Osteoblast (primary cell): Measurements from ENCODE around the gene TTC19. TPM values are rescaled to one million over a fixed set of nuclear protein-coding genes. Genes with fewer than 3 reads are reported as not detected.

Source experiments
- DNase-seq: peaks from one replicate; pipeline ENCODE4 v3.0.0; 2011; ENCODE audit warnings: low spot score, mixed read lengths; ENCODE audit not compliant: insufficient read length; ENCODE audit errors: missing footprints
- H2AFZ ChIP-seq: 2 replicates; pipeline ENCODE4 v1.6.0; 2011; ENCODE audit warnings: mild to moderate bottlenecking, low read length
- H3K27ac ChIP-seq: 2 replicates; pipeline ENCODE4 v1.5.1; 2011; ENCODE audit warnings: mild to moderate bottlenecking, low read depth, low read length, moderate library complexity
- H3K27me3 ChIP-seq: 2 replicates; pipeline ENCODE4 v1.6.0; 2012; ENCODE audit warnings: mild to moderate bottlenecking, control low read depth, inconsistent platforms, low read length, moderate library complexity; ENCODE audit not compliant: insufficient read depth
- H3K36me3 ChIP-seq: 2 replicates; pipeline ENCODE4 v1.5.1; 2011; ENCODE audit warnings: mild to moderate bottlenecking, low read length, control low read depth, moderate library complexity; ENCODE audit not compliant: insufficient read depth
- H3K4me1 ChIP-seq: 2 replicates; pipeline ENCODE4 v1.5.1; 2011; ENCODE audit warnings: mild to moderate bottlenecking, low read length, control low read depth, moderate library complexity; ENCODE audit not compliant: insufficient read depth
- H3K4me2 ChIP-seq: 2 replicates; pipeline ENCODE4 v1.6.0; 2011; ENCODE audit warnings: mild to moderate bottlenecking, low read length; ENCODE audit not compliant: insufficient read depth
- H3K4me3 ChIP-seq: fragments of 200-600 bp; sonication (generic); 3 replicates; pipeline ENCODE4 v1.5.1; 2012; ENCODE audit warnings: mild to moderate bottlenecking, low read length, inconsistent platforms; ENCODE audit not compliant: insufficient read depth
- H3K79me2 ChIP-seq: 2 replicates; pipeline ENCODE4 v1.6.0; 2012; ENCODE audit warnings: mild to moderate bottlenecking, low read length, control low read depth, inconsistent platforms; ENCODE audit not compliant: insufficient read depth
- H3K9me3 ChIP-seq: 2 replicates; pipeline ENCODE4 v1.5.1; 2011; ENCODE audit warnings: low read depth, low read length, control low read depth
- H4K20me1 ChIP-seq: 2 replicates; pipeline ENCODE4 v1.6.0; 2012; ENCODE audit warnings: mild to moderate bottlenecking, low read length, control low read depth; ENCODE audit not compliant: insufficient read depth
- total RNA-seq: library from RNA; depleted of rRNA; stranded (reverse); fragments of >200 nt; gene quantifications from 2 replicates; pipeline ENCODE4 v1.2.3, GENCODE V29; 2012
- TF ChIP-seq, protein P1 (sequence below): IDR thresholded peaks from 2 replicates; pipeline ENCODE4 v1.5.1; 2011; ENCODE audit warnings: mild to moderate bottlenecking, low read depth, low read length, moderate library complexity; ENCODE audit errors: extremely low read depth

The TTC19 gene
- total RNA-seq, 1 donor, result 31.8 TPM

- H3K36me3 ChIP-seq, result peaks cover 84% of the 10 kb centered on the region
- peaks cover 19% of the 10 kb centered on the region for H3K4me1 ChIP-seq
- peak overlapping the region; percentile 50 for H3K4me2 ChIP-seq
Observed at GRCh38 chr17:16027708-16028584, 28.3 kb downstream of the TTC19 start.

GRCh38 chr17:16033729-16034349 is 34.2 kb downstream of the TTC19 start:
- Histone ChIP-seq H4K20me1 (peaks cover 3% of the 10 kb centered on the region), H3K79me2 (peaks cover 3% of the 10 kb centered on the region), H3K9me3 (no peaks in the 10 kb centered on the region), H2AFZ (no peak overlapping the region), H3K36me3 (peaks cover 78% of the 10 kb centered on the region), H3K27ac (no peak overlapping the region), H3K4me2 (no peak overlapping the region), H3K4me3 (no peak overlapping the region), H3K4me1 (peaks cover 20% of the 10 kb centered on the region), H3K27me3 (no peaks in the 10 kb centered on the region)
- DNase-seq, result no peak
- TF ChIP-seq, protein P1, sequence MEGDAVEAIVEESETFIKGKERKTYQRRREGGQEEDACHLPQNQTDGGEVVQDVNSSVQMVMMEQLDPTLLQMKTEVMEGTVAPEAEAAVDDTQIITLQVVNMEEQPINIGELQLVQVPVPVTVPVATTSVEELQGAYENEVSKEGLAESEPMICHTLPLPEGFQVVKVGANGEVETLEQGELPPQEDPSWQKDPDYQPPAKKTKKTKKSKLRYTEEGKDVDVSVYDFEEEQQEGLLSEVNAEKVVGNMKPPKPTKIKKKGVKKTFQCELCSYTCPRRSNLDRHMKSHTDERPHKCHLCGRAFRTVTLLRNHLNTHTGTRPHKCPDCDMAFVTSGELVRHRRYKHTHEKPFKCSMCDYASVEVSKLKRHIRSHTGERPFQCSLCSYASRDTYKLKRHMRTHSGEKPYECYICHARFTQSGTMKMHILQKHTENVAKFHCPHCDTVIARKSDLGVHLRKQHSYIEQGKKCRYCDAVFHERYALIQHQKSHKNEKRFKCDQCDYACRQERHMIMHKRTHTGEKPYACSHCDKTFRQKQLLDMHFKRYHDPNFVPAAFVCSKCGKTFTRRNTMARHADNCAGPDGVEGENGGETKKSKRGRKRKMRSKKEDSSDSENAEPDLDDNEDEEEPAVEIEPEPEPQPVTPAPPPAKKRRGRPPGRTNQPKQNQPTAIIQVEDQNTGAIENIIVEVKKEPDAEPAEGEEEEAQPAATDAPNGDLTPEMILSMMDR, result no peak

More at GRCh38 chr17:16027708-16028584, 28.3 kb downstream of the TTC19 start:
- Histone ChIP-seq H2AFZ (no peak overlapping the region), H3K27ac (peak overlapping the region; percentile 93), H3K27me3 (no peaks in the 10 kb centered on the region), H3K4me3 (peak overlapping the region; percentile 23), H3K79me2 (peaks cover 15% of the 10 kb centered on the region), H3K9me3 (no peaks in the 10 kb centered on the region), H4K20me1 (peaks cover 5% of the 10 kb centered on the region)
- TF ChIP-seq, protein P1, result no peak
- DNase-seq, result peak; percentile 89

DNA sequence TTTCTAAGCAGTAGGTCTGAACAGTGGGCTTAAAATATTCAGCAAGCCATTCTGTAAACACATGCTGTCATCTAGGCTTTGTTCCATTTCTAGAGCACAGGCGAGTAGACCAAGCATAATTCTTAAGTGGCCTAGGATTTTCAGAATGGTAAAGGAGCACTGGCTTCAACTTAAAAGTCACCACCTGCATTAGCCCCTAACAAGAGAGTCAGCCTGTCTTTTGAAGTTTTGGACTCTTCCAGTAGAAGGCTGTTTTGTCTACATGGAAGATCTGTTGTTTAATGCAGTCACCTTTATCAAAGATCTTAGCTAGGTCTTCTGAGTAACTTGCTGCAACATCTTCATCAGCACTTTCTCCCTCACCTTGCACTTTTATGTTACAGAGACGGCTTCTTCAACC is 36.6 kb downstream of the TTC19 start:
- Histone ChIP-seq H2AFZ (no peak overlapping the region), H3K4me3 (no peak overlapping the region), H3K36me3 (peaks cover 70% of the 10 kb centered on the region), H3K27ac (no peak overlapping the region), H4K20me1 (peaks cover 5% of the 10 kb centered on the region), H3K4me2 (no peak overlapping the region), H3K9me3 (no peaks in the 10 kb centered on the region), H3K27me3 (no peaks in the 10 kb centered on the region), H3K79me2 (peaks cover 3% of the 10 kb centered on the region), H3K4me1 (peaks cover 24% of the 10 kb centered on the region)
- DNase-seq, result no peak
- TF ChIP-seq, protein P1, result no peak

DNA sequence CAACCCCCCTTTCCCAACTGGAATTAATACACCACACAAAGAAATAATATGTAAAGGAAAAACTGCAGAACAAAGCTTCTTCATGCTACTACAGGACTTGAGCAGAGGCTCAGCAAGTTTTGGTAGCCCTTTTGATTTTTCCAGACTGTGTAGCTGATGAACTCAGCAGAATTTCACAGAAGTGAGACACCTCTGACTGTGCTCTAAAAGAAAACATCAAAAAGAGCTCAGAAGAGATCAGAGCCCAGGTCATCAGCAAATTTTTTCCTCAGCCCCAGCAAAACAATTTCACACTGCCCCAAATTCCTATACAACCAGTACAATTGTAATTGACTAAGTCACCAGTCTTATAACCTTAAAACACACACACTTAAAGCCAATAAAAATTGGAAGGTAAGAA is 38.0 kb downstream of the TTC19 start:
- no peak for DNase-seq
- H3K79me2 ChIP-seq, result peaks cover 8% of the 10 kb centered on the region
- no peaks in the 10 kb centered on the region for H3K9me3 ChIP-seq
- TF ChIP-seq, protein P1, result no peak
- no peaks in the 10 kb centered on the region for H3K27me3 ChIP-seq
- peaks cover 5% of the 10 kb centered on the region for H4K20me1 ChIP-seq
- peaks cover 27% of the 10 kb centered on the region for H3K4me1 ChIP-seq
- H2AFZ ChIP-seq, result no peak overlapping the region
- H3K36me3 ChIP-seq, result peaks cover 64% of the 10 kb centered on the region
- H3K27ac ChIP-seq, result peak overlapping the region; percentile 62
- no peak overlapping the region for H3K4me3 ChIP-seq
- H3K4me2 ChIP-seq, result peak overlapping the region; percentile 33
